Liver (tissue), 9 donors: ENCODE data around the gene TAP2. TPM values are rescaled to one million over a fixed set of nuclear protein-coding genes. Genes with fewer than 3 reads are reported as not detected.

Source experiments
- DNase-seq: peaks from one replicate; pipeline ENCODE4 v3.0.0-alpha.2; 2017; ENCODE audit warnings: low spot score
- H3K27ac ChIP-seq, 2 donors: one replicate each; pipeline ENCODE4 v1.7.0; 2013; ENCODE audit warnings: inconsistent platforms in 2 of 2, low read length in 2 of 2, control low read depth in 1 of 2, low read depth in 1 of 2, mild to moderate bottlenecking in 1 of 2
- H3K27me3 ChIP-seq, 4 donors: one replicate each; pipeline versions ENCODE4 v1.6.1 to v1.7.0; 2013; ENCODE audit warnings: low read length in 3 of 4, inconsistent platforms in 1 of 4, mild to moderate bottlenecking in 1 of 4, moderate library complexity in 1 of 4; ENCODE audit not compliant: control insufficient read depth in 4 of 4, insufficient read depth in 4 of 4
- H3K36me3 ChIP-seq, 4 donors: one replicate each; pipeline versions ENCODE4 v1.6.1 to v1.7.0; 2013; ENCODE audit warnings: low read length in 3 of 4, mild to moderate bottlenecking in 3 of 4, low read depth in 1 of 4, moderate library complexity in 1 of 4; ENCODE audit not compliant: control insufficient read depth in 4 of 4, insufficient read depth in 3 of 4
- H3K4me1 ChIP-seq, 4 donors: one replicate each; pipeline versions ENCODE4 v1.6.1 to v1.7.0; 2013; ENCODE audit warnings: low read length in 3 of 4, mild to moderate bottlenecking in 3 of 4, moderate library complexity in 1 of 4; ENCODE audit not compliant: control insufficient read depth in 4 of 4, insufficient read depth in 4 of 4
- H3K4me3 ChIP-seq, 3 donors: one replicate each; pipeline versions ENCODE4 v1.6.1 to v1.7.0; 2013; ENCODE audit warnings: low read length in 3 of 3, control low read depth in 1 of 3, low read depth in 1 of 3, mild to moderate bottlenecking in 1 of 3
- H3K9ac ChIP-seq, 2 donors: one replicate each; pipeline ENCODE4 v1.7.0; 2013; ENCODE audit warnings: low read length in 2 of 2, mild to moderate bottlenecking in 2 of 2, moderate library complexity in 2 of 2, control low read depth in 1 of 2, low read depth in 1 of 2
- H3K9me3 ChIP-seq, 4 donors: one replicate each; pipeline versions ENCODE4 v1.6.1 to v1.7.0; 2013; ENCODE audit warnings: low read length in 3 of 4; ENCODE audit not compliant: control insufficient read depth in 4 of 4
- EGR1 ChIP-seq, 2 donors: IDR thresholded peaks; 2 replicates each; pipeline ENCODE4 v1.6.1; 2016 to 2018; ENCODE audit warnings: antibody characterized with exemption in 2 of 2, low read depth in 2 of 2
- FOXA1 ChIP-seq: IDR thresholded peaks from 2 replicates; pipeline ENCODE4 v1.6.1; 2016; ENCODE audit warnings: antibody characterized with exemption
- FOXA2 ChIP-seq: IDR thresholded peaks from 2 replicates; pipeline ENCODE4 v1.6.1; 2016; ENCODE audit warnings: antibody characterized with exemption
- GABPA ChIP-seq, 2 donors: IDR thresholded peaks in 1 of 2; conservative IDR thresholded peaks in 1 of 2; 2 replicates each; pipeline ENCODE4 v1.6.1; 2016; ENCODE audit warnings: antibody characterized with exemption in 2 of 2, mild to moderate bottlenecking in 1 of 2, moderate library complexity in 1 of 2
- HNF4A ChIP-seq, 2 donors: conservative IDR thresholded peaks; 2 replicates each; pipeline ENCODE4 v1.6.1; 2016; ENCODE audit warnings: antibody characterized with exemption in 2 of 2, mild to moderate bottlenecking in 2 of 2
- HNF4G ChIP-seq: IDR thresholded peaks from 2 replicates; pipeline ENCODE4 v1.6.1; 2016; ENCODE audit warnings: antibody characterized with exemption
- JUND ChIP-seq, 2 donors: IDR thresholded peaks; 2 replicates each; pipeline ENCODE4 v1.6.1; 2016; ENCODE audit warnings: antibody characterized with exemption in 2 of 2
- MAX ChIP-seq: IDR thresholded peaks from 2 replicates; pipeline ENCODE4 v1.6.1; 2016; ENCODE audit warnings: antibody characterized with exemption
- NR2F2 ChIP-seq: IDR thresholded peaks from 2 replicates; pipeline ENCODE4 v1.6.1; 2016; ENCODE audit warnings: antibody characterized with exemption
- RAD21 ChIP-seq, 2 donors: IDR thresholded peaks; 2 replicates each; pipeline ENCODE4 v1.6.1; 2016; ENCODE audit warnings: antibody characterized with exemption in 2 of 2, mild to moderate bottlenecking in 2 of 2
- REST ChIP-seq: IDR thresholded peaks from 2 replicates; pipeline ENCODE4 v1.6.1; 2016; ENCODE audit warnings: antibody characterized with exemption, mild to moderate bottlenecking
- RXRA ChIP-seq, 2 donors: IDR thresholded peaks; 2 replicates each; pipeline ENCODE4 v1.6.1; 2017 to 2018; ENCODE audit warnings: antibody characterized with exemption in 2 of 2, mild to moderate bottlenecking in 1 of 2
- SP1 ChIP-seq: IDR thresholded peaks from 2 replicates; pipeline ENCODE4 v1.6.1; 2018; ENCODE audit warnings: antibody characterized with exemption, mild to moderate bottlenecking
- TAF1 ChIP-seq: conservative IDR thresholded peaks from 2 replicates; pipeline ENCODE4 v1.6.1; 2016; ENCODE audit warnings: antibody characterized with exemption, mild to moderate bottlenecking
- YY1 ChIP-seq: IDR thresholded peaks from 2 replicates; pipeline ENCODE4 v1.6.1; 2016; ENCODE audit warnings: antibody characterized with exemption, mild to moderate bottlenecking
- ZBTB33 ChIP-seq: IDR thresholded peaks from 2 replicates; pipeline ENCODE4 v1.6.1; 2016; ENCODE audit warnings: antibody characterized with exemption
- WGBS: extraction: QIAGEN DNeasy Blood & Tissue Kit; methylation state at CpG from one replicate; pipeline ENCODE4 v1.1.7; 2013; 5-methylcytosine and 5-hydroxymethylcytosine counted together
- polyA plus RNA-seq, 2 donors: library from polyadenylated mRNA; stranded (reverse) in 1 of 2; unstranded in 1 of 2; fragments of 200-250 nt in 1 of 2; fragments of >200 nt in 1 of 2; fragmentation: Nextera tagmentation in 1 of 2; extraction: Ambion mirVana in 1 of 2; gene quantifications; one replicate each; pipeline versions ENCODE4 v1.2.1 to v1.2.3, GENCODE V29; 2013 to 2015
- total RNA-seq, 2 donors: library from RNA; depleted of rRNA; stranded (reverse); fragments of >200 nt; gene quantifications; one replicate each; pipeline ENCODE4 v1.2.3, GENCODE V29; 2014
- TF ChIP-seq, protein P1 (sequence below): fragments of 150-350 bp; IDR thresholded peaks from 2 replicates; pipeline ENCODE4 v1.5.1; 2017; ENCODE audit warnings: improper control_type of control experiment, low read depth, low read length; ENCODE audit not compliant: missing input control
- donor health status: healthy.
- donor health status: healthy.
- donor health status: healthy.
- donor health status: healthy.
- donor health status: healthy.

Gene TAP2
- total and polyA plus RNA-seq, 4 donors = 2.2 to 14.9 (median 6.4) TPM

- DNase-seq = no peak
These were observed 22.5 kb downstream of the TAP2 start for GRCh38 chr6:32815996-32816395.

GRCh38 chr6:32815115-32815514 is 23.4 kb downstream of the TAP2 start:
- DNase-seq = no peak
- 74% methylated on average over 5 of the region's 5 CpGs for WGBS
- no peak overlapping the region for H3K4me3 ChIP-seq
- H3K27me3 ChIP-seq = no peaks in the 10 kb centered on the region
- H3K36me3 ChIP-seq = no peaks in the 10 kb centered on the region
- no peak overlapping the region for H3K27ac ChIP-seq
- TF ChIP-seq GABPA (IDR thresholded peaks at IDR 0.05 in 1 of 2, conservative IDR thresholded peaks at IDR 0.05 in 1 of 2) (no peak), FOXA2 (no peak), RXRA (IDR thresholded peaks at IDR 0.05) (no peak), NR2F2 (no peak), YY1 (no peak), SP1 (no peak), REST (no peak), ZBTB33 (no peak), HNF4G (no peak), RAD21 (IDR thresholded peaks at IDR 0.05) (no peak), FOXA1 (no peak), JUND (IDR thresholded peaks at IDR 0.05) (no peak), TAF1 (no peak), MAX (no peak), HNF4A (conservative IDR thresholded peaks at IDR 0.05) (no peak), EGR1 (IDR thresholded peaks at IDR 0.05; ENCODE audit: low read depth in 2 of 2) (no peak)
- TF ChIP-seq, protein P1, sequence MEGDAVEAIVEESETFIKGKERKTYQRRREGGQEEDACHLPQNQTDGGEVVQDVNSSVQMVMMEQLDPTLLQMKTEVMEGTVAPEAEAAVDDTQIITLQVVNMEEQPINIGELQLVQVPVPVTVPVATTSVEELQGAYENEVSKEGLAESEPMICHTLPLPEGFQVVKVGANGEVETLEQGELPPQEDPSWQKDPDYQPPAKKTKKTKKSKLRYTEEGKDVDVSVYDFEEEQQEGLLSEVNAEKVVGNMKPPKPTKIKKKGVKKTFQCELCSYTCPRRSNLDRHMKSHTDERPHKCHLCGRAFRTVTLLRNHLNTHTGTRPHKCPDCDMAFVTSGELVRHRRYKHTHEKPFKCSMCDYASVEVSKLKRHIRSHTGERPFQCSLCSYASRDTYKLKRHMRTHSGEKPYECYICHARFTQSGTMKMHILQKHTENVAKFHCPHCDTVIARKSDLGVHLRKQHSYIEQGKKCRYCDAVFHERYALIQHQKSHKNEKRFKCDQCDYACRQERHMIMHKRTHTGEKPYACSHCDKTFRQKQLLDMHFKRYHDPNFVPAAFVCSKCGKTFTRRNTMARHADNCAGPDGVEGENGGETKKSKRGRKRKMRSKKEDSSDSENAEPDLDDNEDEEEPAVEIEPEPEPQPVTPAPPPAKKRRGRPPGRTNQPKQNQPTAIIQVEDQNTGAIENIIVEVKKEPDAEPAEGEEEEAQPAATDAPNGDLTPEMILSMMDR = no peak
- H3K9ac ChIP-seq = no peak overlapping the region
- H3K4me1 ChIP-seq = no peaks in the 10 kb centered on the region
- no peaks in the 10 kb centered on the region for H3K9me3 ChIP-seq

More at GRCh38 chr6:32815996-32816395, 22.5 kb downstream of the TAP2 start:
- Histone ChIP-seq H3K36me3 (no peaks in the 10 kb centered on the region), H3K4me3 (no peak overlapping the region), H3K27ac (no peak overlapping the region), H3K9me3 (no peaks in the 10 kb centered on the region), H3K4me1 (no peaks in the 10 kb centered on the region), H3K9ac (no peak overlapping the region), H3K27me3 (no peaks in the 10 kb centered on the region)
- WGBS = 87% methylated on average over 2 of the region's 2 CpGs
- TF ChIP-seq FOXA2 = no peak
